OCI-LY3 (cell line): Measurements from ENCODE around the gene PALM3.

Source experiments
- EZH2phosphoT487 ChIP-seq: fragments of 200-600 bp; shearing (Covaris generic); IDR thresholded peaks from 2 replicates; pipeline ENCODE4 v1.6.1; 2018; ENCODE audit warnings: antibody characterized with exemption, mixed run types, low read depth
- TF ChIP-seq, protein P1 (sequence below): fragments of 200-600, 300-600 bp; sonication (generic); IDR thresholded peaks from 2 replicates; pipeline ENCODE4 v1.5.1; 2014; ENCODE audit warnings: antibody characterized with exemption, low read length, low read depth

DNA sequence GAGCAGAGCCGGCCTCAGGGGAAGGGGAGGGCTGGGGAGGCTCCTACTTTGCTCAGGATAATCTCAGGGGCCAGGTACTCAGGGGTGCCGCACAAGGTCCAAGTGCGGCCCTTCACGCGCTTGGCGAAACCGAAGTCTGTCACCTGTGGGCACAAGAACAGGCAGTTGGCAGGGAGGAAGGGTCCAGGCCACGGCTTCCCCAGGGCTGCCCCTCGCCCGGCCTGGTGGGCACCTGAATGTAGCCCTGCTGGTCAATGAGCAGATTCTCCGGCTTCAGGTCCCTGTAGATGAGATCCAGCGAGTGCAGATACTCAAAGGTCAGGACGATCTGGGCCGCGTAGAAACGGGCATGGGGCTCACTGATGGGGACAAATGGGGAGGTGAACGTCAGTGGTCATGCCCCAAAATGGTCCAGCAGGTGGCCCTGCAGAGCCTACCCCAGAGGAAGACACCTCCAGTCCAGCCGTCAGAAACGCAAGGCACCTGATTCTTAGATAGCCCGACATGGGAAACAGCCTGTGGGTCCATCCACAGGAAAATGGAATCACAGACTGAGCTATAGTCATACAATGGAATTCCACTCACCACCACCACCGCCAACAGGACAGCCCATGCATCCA is 35.8 kb upstream of the PALM3 start:
- TF ChIP-seq, protein P1, sequence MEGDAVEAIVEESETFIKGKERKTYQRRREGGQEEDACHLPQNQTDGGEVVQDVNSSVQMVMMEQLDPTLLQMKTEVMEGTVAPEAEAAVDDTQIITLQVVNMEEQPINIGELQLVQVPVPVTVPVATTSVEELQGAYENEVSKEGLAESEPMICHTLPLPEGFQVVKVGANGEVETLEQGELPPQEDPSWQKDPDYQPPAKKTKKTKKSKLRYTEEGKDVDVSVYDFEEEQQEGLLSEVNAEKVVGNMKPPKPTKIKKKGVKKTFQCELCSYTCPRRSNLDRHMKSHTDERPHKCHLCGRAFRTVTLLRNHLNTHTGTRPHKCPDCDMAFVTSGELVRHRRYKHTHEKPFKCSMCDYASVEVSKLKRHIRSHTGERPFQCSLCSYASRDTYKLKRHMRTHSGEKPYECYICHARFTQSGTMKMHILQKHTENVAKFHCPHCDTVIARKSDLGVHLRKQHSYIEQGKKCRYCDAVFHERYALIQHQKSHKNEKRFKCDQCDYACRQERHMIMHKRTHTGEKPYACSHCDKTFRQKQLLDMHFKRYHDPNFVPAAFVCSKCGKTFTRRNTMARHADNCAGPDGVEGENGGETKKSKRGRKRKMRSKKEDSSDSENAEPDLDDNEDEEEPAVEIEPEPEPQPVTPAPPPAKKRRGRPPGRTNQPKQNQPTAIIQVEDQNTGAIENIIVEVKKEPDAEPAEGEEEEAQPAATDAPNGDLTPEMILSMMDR: 0 out of 2 replicates have a peak, but pooled peaks have one; percentile 7
- TF ChIP-seq EZH2phosphoT487: no peak
